HG02840 (cell line): ENCODE measurements around the gene TMTC4.
"Not testable (repeated sequence)": the region's sequence is repeated elsewhere in the genome, so short reads cannot be mapped to it uniquely, and the experiment has no call there.

Source experiments
- ATAC-seq: cut with Tn5 transposase; IDR thresholded peaks from one replicate; pipeline ENCODE4 v1.9.1; 2021; ENCODE audit warnings: mild to moderate bottlenecking, moderate library complexity, moderate number of reproducible peaks; ENCODE audit not compliant: unreplicated experiment, low FRiP score

Gene TMTC4

DNA sequence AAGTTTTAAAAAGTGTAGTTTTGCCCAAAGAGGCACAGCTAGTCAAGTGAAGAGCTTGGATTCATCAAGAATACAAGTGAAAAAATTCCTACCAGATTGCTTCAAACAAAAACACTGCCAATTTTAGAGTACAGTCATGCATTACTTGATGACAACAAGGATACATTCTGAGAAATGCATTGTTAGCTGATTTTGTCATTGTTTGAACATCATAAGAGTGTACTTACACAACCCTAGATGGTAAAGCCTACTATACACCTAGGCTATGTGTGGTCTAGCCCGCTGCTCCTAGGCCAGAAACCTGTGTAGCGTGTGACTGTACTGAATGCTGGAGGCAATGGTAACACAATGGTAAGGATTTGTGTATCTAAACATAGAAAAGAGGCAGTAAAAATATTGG lies 41.1 kb downstream of the TMTC4 start:
- no peak for ATAC-seq

DNA sequence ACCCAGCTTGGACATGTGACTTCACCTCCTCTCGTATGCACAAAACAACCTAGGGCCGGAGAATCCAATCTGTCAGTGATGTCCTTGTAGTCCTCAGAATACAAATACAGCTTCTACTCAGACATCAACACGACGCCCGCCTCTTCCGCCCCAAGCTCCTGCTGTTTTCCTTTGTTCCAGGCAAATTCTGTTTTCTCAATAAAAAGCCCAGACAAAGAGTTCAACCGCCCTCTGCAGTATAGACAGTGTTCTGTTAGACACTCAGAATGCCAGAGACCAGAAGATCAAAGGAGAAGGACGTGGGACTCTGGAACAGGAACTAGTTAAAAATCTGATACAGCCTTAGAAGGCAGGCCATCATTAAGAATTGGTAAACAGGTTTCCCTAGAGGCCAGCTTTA lies 44.0 kb downstream of the TMTC4 start:
- no peak for ATAC-seq

DNA sequence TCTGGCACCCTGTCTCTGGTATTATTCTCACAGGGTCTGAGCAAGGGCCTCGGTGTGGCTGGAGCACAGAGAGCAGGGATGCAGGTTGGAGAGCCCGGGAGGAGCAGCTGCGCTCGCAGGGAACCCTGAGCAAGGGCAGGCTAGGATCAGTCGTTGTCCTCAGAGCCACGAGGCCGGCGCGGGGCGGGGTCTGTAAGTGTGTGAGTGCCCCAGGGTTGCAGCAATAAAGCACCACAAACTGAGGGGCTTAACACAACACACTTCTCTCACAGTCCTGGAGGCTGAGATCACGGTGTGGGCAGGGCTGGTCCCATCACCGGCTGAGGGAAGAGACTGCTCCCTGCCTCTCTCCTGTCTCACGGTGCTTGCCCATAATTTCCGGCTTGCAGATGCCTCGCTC lies 47.5 kb downstream of the TMTC4 start:
- no peak for ATAC-seq

DNA sequence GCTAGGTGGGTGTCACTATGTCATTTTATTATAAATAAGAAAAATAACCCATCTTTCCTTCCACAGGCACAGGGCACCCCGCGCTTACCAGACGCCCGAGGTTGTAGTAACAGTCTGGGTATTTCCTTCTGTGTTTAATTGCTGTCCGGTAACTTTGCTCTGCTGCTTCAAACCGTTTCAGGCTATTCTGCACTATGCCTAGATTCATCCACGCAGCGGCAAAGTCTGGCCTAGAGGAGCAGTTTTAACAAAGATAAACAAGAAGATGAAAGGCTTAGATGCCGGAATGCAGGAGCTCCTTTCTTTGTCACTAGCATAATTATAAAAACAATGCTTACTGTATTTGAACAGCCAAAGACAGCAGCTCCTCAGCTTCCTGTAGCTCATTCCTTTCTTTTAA lies 49.1 kb downstream of the TMTC4 start:
- no peak for ATAC-seq

DNA sequence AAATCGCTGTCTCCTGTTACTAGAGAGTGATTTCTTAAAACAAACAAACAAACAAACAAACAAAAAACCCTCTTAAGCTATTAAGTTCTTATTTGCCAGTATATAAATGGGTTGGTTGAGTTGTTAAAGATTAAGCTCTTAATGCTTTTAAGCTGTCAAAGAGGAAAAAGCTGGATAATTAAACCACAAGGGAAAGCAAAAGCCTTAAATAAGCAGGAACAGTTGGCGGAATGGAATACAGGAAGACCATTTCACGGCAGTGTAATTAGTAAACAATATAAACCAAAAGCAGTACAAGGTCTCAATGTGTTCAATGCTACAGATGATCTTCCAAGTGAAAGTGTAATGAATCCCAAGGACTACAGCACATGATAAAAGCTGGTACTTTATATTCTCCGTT lies 53.8 kb downstream of the TMTC4 start:
- ATAC-seq: no peak

DNA sequence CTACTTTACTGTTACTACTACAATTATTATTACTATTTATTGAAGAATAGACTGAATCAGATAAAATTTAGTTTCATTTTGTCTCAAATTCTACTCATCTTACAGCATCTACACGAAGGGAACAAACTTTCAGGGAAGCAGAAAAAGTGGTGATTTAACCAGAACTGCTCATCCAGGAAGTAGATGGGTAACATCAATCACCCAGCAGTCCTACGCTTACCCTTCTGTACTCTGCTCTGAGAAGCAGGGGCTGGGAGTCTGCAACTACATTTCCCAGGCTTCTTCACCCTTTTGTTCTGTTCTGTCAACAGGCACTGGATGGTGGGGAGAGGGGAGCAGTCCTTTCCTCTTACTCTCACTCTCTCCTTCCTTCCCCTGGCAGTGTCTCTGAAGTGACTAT lies 54.7 kb downstream of the TMTC4 start:
- no peak for ATAC-seq

DNA sequence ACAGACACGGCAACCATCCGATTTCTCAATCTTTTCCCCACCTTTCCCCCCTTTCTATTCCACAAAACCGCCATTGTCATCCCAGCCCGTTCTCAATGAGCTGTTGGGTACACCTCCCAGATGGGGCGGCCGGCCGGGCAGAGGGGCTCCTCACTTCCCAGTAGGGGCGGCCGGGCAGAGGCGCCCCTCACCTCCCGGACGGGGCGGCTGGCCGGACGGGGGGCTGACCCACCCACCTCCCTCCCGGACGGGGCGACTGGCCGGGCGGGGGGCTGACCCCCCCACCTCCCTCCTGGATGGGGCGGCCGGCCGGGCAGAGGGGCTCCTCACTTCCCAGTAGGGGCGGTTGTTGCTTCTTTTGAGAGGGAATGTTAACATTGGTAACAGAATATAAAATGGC lies 55.7 kb downstream of the TMTC4 start:
- ATAC-seq: not testable (repeated sequence)

DNA sequence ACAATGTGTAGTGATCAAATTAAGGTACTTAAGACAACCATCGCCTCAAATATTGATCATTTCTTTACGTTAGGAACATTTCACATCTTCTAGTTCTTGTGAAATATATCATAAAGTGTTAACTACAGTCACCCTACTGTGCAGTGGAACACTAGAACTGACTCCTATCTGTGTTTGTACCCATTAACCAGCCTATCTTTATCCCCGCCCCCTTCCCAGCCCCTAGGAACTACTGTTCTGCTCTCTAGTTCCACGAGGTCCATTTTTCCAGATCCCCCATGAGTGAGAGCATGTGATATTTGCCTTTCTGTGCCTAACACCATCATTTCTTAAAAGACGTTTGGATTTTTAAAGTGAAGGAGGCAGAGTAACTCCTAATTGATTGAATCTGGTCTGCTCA lies 61.6 kb downstream of the TMTC4 start:
- no peak for ATAC-seq

DNA sequence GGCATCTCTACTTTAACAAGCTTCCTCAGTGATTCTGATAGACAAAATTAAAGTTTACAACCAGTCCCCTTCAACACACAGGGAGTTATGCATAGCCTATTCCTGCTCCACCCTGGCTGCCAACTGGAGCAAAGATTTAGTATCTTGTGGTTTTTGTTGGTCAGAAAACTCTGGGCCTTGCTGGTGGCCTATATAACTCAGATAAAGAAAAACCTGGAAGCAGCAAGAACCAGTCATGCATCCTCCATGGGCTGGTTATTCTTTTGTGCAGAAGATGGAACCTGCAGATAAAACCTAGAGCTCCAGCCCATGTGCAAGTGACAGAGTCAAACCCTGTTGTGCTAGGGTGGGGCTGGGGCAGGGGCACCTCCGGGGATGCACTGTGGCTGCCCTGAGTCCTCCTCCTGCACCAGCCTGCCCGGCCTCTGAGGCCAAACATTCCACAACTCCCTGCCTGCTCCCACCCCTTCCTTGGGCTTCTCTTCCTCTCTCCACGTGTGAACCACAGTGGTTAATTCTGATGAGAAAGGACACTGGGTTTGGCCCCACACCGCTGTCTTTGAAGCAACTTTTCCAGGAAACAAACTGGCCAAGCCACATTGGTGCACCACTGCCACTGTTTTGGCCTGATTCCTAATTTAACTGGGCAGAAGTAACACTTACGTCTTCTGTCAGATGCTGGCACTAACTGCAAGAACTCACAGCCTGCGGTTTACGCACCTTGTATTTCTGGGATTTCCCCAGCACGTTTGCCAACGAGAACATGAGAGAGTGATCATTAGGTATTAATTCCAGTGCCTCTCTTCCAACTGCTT lies 62.7 kb downstream of the TMTC4 start:
- no peak for ATAC-seq

DNA sequence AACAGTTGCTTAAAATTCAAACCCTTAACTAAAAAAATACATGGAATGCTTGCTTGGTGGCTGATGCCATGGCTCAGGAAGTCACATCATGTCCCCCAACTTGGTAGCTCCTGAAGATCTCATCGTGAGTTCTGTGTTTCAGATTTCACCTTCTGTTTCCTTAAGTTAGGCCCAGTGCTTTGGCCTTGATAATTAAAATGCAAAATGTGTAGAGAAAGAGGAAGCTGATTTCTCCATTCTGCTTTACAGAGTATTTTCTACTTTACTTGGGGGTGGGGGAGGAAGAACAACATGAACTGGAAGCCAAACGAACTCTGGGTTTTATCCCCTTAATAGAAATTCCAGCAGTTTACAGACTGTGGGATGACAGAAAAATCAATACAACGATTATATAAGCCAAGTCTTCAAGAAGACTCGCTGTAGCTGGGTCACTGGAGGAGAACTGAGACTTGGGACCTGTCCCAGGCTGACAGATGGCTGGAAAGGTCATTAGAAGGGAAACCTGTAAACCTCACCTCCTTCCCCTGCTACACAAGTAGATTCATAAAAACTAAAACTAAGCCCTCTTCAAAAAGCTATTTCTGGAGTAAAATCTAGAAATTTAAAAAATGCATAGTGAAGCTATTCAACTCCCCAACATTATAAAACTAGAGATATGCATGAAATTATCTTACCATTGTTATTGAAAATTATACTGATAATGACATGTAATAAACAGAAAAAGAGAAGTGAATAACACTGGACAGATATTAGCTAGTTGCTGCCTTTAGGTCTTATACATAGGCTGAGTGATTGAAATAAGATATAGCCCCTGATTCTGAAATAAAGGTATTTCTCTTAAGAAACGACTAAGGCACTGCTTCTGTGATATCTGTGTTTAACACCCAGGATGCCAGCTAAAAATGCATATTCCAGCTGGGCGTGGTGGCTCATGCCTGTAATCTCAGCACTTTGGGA lies 63.9 kb downstream of the TMTC4 start:
- peak; percentile 44 for ATAC-seq

DNA sequence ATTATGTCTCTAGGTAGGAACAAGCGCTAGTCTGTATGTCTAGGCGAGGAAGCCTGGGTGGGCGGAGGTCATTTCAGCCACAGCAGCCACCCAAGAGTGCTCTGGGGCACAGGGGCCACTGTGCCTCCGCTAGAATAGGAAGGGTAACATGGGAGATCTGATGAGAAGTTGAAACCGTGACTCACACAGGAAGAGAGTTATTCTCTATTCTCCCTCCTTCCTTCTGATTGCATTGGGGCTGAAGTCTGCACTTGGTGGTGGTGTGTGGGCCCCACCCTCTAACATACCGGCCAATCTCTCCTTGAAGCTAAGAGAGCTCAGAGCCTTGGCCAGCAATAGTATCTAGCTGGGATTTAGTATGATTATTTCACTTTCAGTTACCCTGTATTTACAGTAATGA lies 65.7 kb downstream of the TMTC4 start:
- peak; percentile 76 for ATAC-seq

DNA sequence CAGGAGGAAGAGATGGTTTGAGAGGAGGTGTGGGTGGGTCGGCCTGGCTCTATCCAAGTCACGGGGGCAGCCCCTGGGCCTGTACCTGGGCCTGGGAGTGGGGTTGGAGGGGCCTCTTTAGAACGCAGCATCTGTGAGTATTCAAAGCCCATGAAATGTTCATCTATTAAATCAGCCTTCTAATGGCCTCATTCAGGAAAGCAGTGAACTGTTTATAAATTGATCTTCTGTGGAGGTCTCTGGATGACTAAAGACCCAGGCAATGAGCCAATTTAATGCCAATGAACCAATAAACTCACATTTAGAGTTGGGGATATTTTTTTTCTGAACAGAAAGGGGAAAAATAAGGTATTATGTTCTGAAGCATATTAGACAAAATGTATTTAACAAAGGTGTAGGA lies 66.1 kb downstream of the TMTC4 start:
- ATAC-seq: no peak

DNA sequence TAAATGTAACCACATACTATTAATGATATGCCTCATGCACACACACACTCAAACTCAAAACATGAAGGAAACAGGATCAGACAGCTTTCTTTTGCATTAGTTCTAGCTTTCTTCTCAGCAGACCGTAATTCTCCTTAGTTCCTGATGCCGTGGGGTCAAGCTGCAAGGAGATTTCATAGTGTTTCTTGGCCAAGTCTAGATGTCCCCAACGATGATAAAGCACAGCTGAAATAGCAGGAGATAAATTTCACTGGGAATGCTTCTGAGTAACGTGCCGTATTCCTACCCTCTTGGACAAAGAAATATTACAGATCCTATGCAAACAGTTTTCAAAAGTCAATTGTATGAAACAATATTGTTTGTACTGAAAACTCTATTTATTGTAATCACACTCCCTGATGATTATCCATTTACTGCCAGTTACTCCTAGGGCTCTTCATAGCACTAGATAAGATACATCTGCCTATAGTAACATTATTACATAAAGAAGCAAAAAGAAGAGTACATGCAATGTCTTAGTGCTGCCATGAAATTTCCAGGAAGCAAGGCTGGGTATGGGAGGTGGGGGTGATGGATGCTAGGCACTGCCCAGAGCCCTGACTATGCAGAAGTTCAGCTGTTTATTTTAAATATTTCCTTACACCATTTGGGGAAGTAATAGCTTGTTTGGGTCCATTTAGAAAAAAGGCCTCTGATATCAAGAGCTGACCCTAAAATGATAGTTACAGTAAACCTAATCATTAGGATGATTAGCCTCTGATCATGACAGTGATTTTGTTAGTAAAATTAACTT lies 69.5 kb downstream of the TMTC4 start:
- no peak for ATAC-seq

DNA sequence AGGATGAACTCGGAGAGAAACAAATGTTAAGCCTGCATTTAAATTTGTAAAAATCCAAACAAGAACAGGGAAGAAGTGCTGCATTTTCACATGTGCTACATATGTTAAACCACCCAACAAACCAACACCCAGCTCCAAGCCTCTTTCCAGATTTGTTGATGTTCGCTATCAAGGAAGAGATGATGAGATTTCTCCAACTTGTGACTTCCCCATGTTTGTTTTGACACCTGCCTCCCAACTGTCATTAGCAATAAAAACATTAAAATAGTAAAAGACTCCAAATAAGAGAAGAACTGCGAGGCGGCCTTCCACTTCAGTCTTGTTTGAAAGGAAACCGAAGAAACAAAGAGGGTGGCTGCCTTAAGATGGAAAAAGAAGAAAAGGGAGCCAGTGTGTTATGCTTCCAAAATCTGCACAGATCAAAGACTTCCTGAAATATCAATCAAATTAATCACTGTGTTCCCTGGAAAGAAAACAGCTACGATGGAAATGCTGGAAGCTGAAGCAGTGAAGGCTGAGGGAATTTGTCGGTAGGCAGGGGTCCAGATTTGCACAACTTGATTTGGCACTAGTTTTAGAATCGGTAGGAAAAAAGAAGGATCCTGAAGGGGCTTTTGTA lies 72.0 kb downstream of the TMTC4 start:
- no peak for ATAC-seq

DNA sequence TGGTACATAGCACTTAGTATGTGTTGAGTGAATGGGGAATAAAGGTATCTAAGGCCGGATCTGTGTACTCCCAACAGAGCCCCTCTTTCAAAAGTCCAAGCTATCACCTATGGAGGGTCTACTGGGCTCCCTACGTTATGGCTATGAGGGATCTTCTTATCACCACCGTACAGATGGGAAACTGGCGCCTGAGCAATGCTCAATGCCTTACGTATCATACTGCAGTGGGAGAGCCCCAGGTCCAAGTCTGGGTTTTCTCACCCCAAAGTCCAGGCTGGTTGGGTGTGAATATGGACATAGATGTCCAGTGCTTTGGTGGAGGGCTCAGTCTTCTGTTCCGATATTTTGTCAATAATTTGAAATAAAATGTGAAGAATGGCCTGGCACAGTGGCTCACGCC lies 72.9 kb downstream of the TMTC4 start:
- no peak for ATAC-seq

DNA sequence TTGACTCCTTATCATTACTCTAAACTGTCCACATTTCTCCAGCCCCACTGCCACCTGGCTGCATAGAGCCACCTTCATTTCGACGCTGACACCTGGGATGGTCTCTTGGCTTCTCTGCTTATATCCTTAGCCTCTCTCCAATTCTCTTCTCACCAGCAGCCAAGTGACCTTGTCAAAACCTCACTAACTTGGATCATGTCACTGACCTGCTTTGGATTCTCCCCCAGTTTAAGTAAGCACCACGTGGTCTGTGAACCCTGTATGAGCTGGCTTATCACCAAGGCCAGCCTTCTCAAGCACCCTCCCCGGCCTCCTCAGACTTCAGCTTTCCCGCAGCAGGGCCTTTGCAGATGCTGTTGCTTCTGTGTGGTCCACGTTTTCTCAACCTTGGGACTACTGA lies 73.7 kb downstream of the TMTC4 start:
- no peak for ATAC-seq

DNA sequence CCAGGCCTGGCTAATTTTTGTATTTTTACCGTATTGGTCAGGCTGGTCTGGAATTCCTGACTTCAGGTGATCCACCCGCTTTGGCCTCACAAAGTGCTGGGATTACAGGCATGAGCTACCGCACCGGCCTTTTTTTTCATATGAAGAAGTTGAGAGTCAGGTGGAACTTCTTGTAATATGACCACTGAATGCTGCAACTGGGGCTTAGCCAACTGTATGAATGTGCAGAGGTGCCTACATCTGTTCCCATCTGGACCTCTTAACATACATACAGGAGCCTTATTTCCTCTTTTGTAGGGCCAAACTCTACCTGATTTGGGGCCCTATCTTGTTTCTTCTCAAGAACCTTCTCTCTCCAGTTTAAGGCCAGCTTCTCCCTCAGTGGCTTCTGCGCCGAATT lies 74.1 kb downstream of the TMTC4 start:
- ATAC-seq: no peak

DNA sequence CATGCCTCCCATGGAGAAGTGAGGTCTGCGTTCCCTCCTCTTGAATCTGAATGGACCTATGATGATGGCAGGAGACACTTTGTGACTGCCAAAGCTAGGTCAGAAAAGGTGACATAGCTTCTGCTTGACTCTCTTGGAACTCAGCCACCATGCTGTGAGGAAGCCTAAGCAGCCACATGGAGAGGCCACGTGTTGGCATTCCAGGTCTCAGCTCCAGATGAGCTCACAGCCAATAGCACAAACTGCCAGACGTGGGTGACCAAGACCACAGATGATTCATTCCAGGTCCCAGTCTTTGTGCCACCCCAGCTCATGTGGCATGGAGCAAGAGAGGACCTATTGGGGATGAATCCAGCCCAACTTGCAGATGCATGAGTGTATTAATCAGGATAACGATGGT lies 77.3 kb downstream of the TMTC4 start:
- ATAC-seq: no peak

DNA sequence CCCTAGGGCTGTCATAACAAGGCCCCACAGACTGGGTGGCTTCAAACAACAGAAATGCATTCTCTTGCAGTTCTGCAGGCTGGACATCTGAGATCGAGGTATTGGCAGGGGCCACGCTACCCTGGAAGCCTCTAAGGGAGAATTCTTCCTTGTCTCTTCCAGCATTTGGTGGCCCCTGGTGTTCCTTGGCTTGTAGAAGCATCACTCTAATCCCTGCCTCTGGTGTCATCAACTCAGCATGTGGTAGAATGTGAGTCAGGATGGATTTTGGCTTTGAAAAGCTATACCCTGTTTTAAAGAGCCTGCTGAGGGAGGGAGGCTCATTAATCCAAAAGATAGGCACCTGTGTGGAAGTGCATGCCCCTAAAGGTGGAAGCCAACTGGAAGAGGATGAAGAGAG lies 78.1 kb downstream of the TMTC4 start:
- ATAC-seq: no peak

DNA sequence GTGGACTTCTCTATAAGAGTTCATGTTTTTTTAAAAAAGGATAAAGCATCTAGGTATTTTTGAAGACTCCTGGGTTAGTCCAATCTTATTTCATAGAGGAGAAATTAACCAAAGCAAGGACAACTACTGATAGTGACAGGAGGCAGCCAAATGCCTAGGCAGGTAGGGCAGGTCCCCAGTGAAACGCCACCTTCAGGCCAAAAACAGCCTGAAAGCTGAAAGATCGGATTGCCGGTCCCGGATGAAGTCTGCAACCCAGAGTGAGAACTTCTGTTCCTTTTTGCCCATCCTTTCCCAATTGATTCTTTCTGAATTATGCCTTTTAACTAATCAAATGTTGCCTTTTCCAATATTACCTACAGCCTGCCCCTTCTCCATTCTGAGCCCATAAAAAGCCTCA lies 79.9 kb downstream of the TMTC4 start:
- ATAC-seq: no peak
